GM21381 (cell line): Measurements from ENCODE around the gene IL1RL2.

ENCODE experiments used
- ATAC-seq: cut with Tn5 transposase; IDR thresholded peaks from one replicate; pipeline ENCODE4 v1.9.1; 2021; ENCODE audit warnings: mild to moderate bottlenecking, moderate library complexity; ENCODE audit not compliant: unreplicated experiment

Gene IL1RL2

DNA sequence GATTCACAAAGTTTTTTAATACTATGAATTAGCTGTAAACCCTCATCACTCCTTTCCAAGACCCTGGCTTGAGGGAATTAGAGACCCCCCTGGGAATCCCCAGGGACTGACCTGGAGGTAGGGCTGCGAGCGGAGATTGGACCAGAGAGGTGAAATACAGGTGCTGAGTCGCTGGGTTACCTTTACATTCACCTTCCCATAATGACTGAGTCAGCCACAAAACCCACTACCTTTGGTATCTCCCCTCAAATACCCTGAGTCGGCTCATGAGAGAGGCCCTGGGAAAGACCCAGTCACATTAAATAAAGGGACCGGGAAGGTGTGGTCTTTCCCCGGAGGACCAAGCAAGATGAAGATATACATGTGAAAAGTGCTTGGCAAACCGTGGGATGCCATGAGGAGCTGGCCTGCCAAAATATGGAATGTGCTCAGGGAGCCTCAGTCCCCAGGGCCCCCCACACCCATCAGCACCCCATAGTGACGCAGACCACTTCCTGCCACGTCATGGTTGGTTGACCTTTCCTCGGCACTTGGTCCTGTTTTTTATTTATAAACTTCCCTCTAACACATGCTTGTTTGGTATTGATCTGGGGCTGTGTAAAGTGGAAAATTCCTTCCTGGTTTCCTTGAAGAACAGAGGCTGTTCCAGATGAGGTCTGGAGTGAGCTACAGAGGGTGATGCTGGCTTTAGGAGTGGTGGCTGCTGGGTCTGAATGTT is 51.4 kb downstream of the IL1RL2 start:
- no peak for ATAC-seq

GRCh38 chr2:102238778-102239177 is 52.0 kb downstream of the IL1RL2 start:
- no peak for ATAC-seq

GRCh38 chr2:102239344-102239743 is 52.5 kb downstream of the IL1RL2 start:
- no peak for ATAC-seq

DNA sequence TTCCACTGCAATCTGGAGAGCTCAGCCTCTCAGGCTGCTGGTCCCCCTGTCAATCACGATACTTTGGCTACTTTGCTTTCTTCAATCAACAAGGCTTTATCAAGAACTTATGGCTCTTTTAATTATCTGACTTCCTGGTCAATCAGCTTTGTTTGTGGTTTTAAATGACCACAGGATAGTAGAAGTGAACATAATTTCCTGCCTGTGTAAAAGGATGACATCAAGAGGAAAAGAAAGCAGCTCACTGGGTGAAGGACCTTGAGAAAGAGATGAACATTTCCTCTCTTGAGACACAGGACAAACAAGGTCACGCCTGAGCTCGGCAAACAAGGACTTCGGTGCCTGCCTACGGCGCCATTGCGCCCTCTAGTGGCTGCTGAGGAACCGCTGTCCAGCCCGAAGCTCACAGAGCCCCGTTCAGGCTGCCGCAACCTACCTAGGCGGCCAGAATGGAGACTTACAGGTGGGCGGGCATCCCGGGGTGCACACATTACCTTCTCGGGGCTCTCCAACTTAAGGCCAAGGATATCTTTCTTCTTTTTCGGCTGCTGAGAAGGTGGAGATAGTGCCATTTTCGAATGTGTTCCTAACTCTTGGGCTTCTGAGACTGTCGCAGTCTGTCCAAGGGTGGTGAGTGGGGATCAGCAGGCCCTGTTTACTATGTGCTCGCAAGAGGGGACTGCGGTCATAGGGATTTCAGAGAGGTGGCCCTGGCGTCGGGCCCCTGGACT is 54.0 kb downstream of the IL1RL2 start:
- peak; percentile 77 for ATAC-seq

DNA sequence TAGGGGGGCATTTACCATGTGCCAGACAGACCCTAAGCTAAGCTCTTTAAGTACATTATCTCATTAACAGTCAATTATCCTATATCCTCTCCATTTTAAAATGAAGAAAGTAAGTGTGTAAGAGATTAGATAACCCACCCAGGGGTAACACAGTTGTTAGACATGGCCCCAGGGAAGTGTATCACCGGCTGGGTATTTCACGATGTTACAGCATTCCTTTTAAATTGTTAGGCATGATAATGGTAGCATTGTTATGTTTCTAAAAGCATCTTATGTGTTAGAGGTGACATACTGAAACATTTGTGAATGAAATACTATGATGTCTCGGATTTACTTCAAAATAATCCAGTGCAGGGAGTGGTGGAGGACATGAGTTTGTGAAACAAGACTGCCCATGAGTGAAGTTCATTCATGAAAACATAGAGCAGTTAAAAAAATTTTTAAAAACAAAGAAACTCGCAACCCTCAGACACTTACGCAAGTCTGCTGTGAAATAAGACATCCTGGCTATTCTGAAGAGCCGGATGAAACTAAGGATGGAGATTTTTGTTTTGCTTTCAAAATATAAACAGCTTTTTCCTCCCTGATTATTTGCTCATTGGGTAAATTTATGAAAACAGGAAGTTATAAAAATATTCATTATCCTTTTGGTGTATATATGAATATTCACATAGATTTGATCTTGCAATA is 54.9 kb downstream of the IL1RL2 start:
- ATAC-seq: no peak

DNA sequence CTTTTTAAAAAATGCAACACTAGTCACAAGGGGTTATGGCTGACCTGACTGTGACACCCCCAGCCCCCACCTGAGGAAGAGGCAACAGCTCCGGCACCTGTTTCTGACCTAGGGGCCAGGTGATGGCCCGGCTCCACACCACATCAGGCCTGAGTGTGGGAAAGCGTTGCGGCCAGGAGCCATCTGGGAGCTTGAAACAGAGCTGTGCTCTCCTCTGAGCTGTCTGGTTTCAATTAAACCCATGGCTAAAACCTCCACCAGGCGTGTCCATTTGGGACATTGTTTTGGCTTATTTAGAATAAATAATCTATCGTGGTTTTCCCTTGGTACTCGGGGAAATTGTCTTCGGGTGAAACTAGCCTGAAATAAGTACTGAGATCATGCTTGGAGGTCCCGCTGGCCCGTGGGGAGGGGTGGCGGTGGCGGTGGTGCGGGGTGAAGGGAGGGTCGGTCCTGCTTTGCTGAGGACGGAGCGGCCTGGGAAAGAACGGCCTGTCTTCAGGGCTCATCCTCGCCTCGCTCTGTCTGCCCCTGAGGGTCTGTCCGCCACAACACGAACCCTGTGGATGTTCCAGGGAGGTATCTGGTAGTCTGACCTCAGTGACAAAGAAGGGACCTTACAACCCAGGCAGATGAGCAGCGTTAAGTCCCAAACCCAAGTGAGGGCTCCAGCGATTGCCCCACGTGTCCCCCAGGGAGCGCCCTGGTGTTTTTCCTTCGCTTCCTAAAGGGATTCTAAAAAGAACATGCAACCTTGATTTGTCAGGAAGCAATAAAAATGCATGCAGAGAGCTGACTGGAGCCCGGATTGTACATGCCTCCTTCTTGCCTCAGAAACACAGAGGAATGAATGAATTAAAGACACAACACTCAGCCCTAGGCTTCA is 58.7 kb downstream of the IL1RL2 start:
- ATAC-seq: no peak

DNA sequence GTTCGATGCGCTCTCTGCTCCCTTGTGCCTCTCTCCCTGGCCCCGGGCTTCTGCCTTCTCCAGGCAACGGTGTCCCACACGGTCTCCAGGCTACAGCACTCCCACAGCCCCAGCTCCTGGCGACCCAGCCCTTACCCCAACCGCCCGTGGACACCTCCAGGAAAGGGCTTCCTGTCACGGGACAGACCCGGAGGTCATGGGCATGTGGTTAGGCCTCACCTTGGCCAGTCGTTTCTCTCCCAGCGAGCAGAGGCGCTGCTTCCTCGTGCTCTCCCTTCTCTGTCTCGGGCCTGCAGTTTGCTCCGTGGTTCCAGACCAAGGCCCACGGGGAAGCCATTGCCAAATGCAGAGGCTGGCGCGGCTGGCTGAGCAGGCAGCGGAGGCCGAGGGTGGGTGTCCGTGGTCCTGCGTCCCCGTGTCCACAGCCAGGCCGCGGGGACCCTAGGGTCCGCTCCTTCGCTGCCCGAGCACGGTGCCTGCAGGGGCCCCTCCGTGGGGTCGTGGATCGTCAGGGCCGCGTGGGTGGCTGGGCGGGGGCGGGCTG is 63.5 kb downstream of the IL1RL2 start:
- no peak for ATAC-seq

GRCh38 chr2:102251042-102251848 is 64.4 kb downstream of the IL1RL2 start:
- ATAC-seq: peak; percentile 74

DNA sequence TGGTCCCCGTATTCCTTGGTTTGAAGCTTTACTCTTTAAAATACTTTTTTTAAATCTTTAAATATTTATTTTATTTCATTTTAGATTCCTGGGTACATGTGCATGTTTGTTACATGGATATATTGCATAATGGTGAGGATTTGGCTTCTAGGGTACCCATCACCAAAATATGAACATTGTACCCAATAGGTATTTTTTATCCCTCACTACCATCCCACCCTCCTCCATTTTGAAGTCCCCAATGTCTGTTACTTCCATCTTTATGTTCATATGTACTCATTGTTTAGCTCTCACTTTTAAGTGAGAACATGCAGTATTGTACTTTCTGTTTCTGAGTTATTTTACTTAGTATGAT is 65.0 kb downstream of the IL1RL2 start:
- no peak for ATAC-seq

DNA sequence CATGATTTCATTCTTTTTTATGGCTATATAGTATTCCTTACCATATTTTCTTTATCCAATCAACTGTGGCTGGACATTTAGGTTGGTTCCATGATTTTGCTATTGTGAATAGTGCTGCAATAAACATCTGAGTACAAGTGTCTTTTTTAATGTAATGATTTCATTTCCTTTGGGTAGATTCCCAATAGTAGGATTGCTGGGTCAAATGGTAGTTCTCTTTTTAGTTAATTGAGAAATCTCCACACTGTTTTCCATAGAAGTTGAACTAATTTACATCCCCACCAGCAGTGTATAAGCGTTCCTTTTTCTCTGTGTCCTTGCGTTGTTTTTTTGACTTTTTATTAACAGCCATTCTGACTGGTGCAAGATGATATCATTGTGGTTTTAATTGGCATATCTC is 65.4 kb downstream of the IL1RL2 start:
- no peak for ATAC-seq

- ATAC-seq: no peak
Observed at GRCh38 chr2:102253140-102253752, 66.4 kb downstream of the IL1RL2 start.

- no peak for ATAC-seq
Observed at GRCh38 chr2:102253753-102254150, 66.9 kb downstream of the IL1RL2 start.

- no peak for ATAC-seq
Observed at GRCh38 chr2:102256276-102256675, 69.5 kb downstream of the IL1RL2 start.

GRCh38 chr2:102256874-102257462 is 70.1 kb downstream of the IL1RL2 start:
- no peak for ATAC-seq

DNA sequence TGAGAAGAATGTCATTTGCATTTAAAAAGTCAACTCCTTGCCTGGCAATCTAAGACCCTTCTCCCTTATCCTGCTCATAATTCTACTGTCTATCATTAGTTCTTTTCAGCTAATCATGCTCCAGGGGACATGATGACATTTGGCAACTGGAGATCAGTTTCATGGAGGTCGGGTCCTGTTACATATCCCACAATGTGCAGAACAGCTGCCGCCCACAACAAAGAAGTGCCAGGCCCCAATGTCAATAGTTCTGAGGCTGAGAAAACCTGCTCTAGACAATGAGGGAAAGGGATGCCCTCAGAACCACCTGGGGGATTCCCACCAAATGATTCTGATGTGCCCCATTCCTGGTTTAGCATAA is 71.2 kb downstream of the IL1RL2 start:
- ATAC-seq: no peak

DNA sequence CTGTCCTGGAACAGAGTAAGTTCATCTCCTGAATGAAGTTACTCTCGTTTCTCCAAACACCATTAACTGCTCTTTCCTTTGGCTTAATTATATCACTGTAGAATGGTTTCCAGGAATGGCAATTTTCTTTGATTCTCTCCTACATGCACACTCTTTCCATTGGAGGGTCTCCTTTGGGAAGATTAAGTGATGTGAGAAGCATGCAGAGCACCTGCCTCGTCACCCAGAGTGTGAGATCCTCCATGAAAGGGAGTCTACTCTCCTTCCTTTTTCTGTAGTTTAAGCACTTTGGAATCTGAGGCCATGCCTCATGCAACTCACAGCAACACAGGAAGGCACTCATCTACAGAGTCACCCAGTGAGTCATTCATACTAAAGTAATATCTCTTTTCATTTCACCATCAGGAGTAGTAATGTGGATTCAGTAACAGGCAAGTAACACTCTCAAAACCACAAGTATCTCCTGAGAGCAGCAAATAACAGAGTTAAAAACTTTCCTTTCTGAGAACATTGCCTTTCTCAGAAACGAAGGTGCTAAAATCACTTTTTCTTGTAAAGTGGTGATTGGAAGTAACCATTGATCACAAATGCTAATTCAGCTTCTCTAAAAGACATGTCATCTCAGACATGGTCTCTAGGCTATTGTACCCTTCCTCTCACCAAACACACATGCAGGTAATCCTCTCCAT is 71.7 kb downstream of the IL1RL2 start:
- no peak for ATAC-seq

- ATAC-seq: no peak
Observed at GRCh38 chr2:102261467-102262135, 74.8 kb downstream of the IL1RL2 start.
